Umbilical cord (tissue), 2 donors: ENCODE results near the gene GNG13. TPM values are rescaled to one million over a fixed set of nuclear protein-coding genes. Genes with fewer than 3 reads are reported as not detected.
"Not testable (repeated sequence)": the region's sequence is repeated elsewhere in the genome, so short reads cannot be mapped to it uniquely, and the experiment has no call there.

Experiments
- DNase-seq: peaks from one replicate; pipeline ENCODE4 v3.0.0-alpha.2; 2015; ENCODE audit warnings: low spot score
- total RNA-seq: library from RNA; depleted of rRNA; stranded (reverse); fragments of >200 nt; gene quantifications from one replicate; pipeline ENCODE4 v1.2.3, GENCODE V29; 2014; ENCODE audit warnings: low replicate concordance; ENCODE audit not compliant: insufficient read depth

GNG13 gene
- total RNA-seq, 1 donor from 2014 or later: not detected

DNA sequence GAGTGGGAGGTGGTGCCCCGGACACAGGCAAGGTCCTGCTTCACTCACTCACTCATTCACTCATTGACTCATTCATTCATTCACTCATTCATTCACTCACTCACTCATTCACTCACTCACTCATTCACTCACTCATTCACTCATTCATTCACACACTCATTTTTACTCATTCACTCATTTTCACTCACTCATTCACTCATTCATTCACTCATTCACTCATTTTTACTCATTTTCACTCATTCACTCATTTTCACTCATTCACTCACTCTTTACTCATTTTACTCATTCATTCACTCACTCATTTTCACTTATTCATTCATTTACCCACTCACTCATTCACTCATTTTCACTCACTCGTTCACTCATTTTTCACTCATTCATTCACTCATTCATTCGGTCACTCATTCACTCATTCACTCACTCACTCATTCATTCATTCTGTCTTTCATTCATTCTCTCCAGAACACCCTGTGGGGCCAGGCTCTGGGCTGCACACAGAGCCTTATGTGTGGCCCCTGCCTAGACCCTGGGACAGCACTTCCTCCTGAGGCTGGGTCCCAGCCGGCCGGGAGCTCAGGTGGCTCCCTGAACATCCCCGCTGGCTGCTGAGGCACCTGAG is 21.5 kb downstream of the GNG13 start:
- no peak for DNase-seq

GRCh38 chr16:778447-778846 is 22.1 kb downstream of the GNG13 start:
- no peak for DNase-seq

- no peak for DNase-seq
Observed at GRCh38 chr16:777826-778225, 22.7 kb downstream of the GNG13 start.

DNA sequence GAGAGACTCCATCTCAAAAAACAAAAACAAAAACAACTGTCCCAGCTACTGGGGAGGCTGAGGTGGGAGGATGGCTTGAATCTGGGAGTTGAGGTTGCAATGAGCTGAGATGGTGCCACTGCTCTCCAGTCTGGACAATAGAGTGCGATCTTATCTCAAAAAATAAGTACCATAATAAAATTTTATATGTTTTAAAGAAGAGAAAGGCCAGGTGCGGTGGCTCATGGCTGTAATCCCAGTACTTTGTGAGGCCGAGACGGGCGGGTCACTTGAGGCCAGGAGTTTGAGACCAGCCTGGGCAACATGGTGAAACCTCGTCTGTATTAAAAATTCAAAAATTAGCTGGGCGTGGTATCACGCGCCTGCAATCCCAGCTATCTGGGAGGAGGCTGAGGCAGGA is 23.7 kb downstream of the GNG13 start:
- DNase-seq: no peak

DNA sequence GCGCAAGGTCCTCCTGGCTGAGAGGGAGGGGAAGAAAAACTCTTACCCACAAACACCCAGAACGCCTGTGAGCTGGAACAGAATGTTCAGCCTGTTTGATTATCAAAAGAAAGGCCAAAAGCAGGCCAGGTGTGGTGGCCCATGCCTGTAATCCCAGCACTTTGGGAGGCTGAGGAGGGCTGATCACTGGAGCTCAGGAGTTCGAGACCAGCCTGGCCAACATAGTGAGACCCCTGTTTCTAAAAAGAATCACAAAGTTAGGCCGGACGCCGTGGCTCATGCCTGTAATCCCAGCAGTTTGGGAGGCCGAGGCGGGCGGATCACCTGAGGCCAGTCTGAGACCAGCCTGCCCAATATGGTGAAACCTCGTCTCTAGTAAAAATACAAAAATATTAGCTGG is 24.2 kb downstream of the GNG13 start:
- DNase-seq: not testable (repeated sequence)

GRCh38 chr16:775236-775796 is 25.2 kb downstream of the GNG13 start:
- DNase-seq: no peak

GRCh38 chr16:774086-775001 is 26.2 kb downstream of the GNG13 start:
- no peak for DNase-seq

DNA sequence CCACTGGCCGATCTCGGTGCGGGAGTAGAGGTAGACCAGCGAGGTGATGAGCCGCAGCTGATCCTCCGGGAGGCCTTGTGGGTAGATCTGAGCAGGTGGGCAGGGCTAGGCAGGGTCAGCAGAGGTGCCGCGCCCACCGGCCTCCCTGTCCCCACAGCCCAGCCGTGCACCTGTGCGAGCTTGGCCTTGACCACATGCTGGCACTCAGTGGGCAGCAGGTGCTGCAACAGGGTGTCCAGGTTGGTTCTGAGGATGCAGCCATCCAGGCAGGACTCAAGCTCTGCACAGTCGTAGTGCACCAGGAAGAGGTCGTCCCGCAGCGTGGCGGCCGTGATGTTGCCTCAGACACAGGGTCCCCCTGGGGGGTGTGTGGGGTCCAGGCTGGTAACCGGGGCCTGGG is 27.6 kb downstream of the GNG13 start:
- no peak for DNase-seq

DNA sequence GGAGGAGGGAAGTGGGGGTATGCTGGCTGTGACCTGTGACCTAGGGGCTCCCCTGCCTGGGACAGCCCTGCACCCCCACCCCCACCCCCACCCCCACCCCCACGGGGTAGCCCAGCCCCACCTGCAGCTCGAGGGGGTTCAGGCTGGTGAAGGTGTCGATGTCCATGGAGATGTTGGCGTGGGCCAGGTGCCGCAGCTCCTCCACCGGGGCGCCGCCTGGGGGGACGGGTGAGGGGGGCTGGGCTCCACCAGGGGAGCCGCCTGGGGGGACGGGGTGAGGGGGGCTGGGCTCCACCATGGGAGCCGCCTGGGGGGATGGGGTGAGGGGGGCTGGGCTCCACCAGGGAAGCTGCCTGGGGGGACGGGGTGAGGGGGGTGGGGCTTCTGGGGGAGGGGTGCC is 30.1 kb downstream of the GNG13 start:
- DNase-seq: no peak

- DNase-seq: no peak
Observed at GRCh38 chr16:769934-770333, 30.6 kb downstream of the GNG13 start.

- DNase-seq: no peak
Observed at GRCh38 chr16:769184-769784, 31.2 kb downstream of the GNG13 start.

- DNase-seq: no peak
Observed at GRCh38 chr16:768428-768827, 32.1 kb downstream of the GNG13 start.

GRCh38 chr16:767743-768235 is 32.7 kb downstream of the GNG13 start:
- no peak for DNase-seq

GRCh38 chr16:766820-767640 is 33.5 kb downstream of the GNG13 start:
- no peak for DNase-seq

DNA sequence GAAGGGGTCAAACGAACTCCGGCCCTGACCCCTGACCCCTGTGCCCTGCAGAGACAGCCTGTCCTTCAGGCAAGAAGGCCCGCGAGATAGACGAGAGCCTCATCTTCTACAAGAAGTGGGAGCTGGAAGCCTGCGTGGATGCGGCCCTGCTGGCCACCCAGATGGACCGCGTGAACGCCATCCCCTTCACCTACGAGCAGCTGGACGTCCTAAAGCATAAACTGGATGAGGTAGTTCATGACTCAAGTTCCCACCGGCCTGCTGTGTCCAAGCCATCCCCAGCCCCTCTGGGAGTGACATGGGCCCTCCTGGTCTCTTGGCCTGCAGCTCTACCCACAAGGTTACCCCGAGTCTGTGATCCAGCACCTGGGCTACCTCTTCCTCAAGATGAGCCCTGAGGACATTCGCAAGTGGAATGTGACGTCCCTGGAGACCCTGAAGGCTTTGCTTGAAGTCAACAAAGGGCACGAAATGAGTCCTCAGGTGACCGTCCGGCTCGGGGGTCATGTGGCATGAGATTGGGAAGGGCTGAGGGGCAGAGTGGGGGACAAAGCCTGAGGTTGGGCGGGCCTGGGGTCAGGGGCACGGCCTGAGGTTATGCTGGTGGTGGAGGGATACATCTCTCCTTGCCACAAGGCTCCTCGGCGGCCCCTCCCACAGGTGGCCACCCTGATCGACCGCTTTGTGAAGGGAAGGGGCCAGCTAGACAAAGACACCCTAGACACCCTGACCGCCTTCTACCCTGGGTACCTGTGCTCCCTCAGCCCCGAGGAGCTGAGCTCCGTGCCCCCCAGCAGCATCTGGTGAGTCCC is 34.3 kb downstream of the GNG13 start:
- DNase-seq: no peak

DNA sequence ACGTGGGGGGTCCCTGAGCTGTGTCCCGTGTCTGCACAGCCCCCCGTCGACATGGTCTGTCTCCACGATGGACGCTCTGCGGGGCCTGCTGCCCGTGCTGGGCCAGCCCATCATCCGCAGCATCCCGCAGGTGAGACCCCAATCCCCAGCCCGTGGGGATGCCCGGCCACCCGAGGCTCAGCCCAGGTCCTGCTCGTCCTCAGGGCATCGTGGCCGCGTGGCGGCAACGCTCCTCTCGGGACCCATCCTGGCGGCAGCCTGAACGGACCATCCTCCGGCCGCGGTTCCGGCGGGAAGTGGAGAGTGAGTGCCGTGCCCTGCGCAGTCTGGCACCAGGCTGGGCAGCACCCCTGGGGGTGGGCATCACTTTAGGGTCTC is 35.1 kb downstream of the GNG13 start:
- DNase-seq: no peak

DNA sequence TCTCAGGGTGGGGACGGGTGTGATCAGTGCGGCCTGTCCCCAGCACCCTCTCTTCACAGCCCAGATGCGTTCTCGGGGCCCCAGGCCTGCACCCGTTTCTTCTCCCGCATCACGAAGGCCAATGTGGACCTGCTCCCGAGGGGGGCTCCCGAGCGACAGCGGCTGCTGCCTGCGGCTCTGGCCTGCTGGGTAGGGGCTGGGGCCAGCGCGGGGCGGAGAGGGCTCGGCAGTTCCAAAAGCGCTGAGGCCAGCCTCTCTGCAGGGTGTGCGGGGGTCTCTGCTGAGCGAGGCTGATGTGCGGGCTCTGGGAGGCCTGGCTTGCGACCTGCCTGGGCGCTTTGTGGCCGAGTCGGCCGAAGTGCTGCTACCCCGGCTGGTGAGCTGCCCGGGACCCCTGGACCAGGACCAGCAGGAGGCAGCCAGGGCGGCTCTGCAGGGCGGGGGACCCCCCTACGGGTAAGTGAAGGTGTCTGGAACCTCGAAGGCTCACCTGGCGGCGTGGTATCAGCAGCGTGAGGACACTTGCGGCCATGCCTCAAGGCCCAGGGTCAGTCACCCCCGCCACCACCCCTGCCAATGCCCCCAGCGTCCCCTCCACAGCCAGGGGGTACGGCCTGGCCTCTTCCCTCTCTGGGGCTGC is 35.6 kb downstream of the GNG13 start:
- no peak for DNase-seq

DNA sequence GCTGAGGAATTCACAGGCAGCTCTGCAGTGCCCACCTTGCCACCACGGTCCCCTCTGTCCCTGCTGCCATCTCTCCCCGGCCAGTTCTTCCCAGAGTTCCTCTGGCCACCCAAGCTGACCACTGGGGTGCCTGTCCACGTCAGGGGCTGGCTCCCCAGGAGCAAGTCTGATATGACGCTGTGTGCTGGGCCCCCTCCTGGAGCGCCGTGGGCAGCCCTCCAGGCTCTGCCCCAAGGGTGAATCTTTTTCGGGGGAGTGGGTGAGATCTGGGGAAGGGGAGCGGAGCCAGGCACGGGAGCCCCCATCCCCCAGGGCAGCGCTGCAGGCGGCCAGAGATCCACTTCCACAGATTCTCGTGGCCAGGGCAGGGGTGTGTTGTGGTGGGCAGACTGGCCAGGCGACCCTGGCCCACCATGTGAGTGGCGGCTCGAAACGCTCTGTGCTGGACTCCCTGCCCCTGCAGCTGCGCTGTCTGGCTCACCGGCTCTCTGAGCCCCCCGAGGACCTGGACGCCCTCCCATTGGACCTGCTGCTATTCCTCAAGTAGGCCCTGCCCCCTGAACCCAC is 36.3 kb downstream of the GNG13 start:
- DNase-seq: no peak

GRCh38 chr16:763369-764183 is 37.0 kb downstream of the GNG13 start:
- DNase-seq: no peak
